A673 (cell line): ENCODE measurements around the gene GRID2.

Experiments
- EZH2 ChIP-seq: fragments of 200-600 bp; sonication (generic); IDR thresholded peaks from 2 replicates; pipeline ENCODE4 v1.6.1; 2017; ENCODE audit warnings: borderline replicate concordance, low read depth, mild to moderate bottlenecking, mixed read lengths, antibody characterized with exemption, low read length; ENCODE audit not compliant: poor library complexity, severe bottlenecking
- TF ChIP-seq, protein P1 (sequence below): fragments of 300-800, 200-600 bp; sonication (generic); conservative IDR thresholded peaks from 2 replicates; pipeline ENCODE4 v1.5.1; 2017; ENCODE audit warnings: low read depth, mild to moderate bottlenecking, antibody characterized with exemption, low read length, moderate library complexity, mixed read lengths

DNA sequence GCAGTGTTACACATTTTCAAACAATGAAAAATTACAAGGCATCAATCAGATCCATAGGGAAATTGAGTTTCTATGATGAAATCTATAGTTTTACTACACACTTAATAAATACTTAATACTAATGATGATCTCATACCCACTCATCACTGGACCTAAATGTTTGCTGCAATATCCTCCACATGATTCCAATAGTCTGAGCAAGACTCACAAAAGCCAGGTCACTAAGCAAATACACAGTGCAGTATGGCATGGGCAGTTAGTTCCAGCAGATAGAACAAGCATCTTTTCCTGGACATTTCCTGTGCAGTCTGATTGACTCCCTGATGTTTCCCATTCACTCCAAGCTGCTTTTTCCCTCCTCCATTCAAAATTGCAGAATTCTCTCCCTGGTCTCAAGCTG lies 1415.8 kb downstream of the GRID2 start:
- TF ChIP-seq, protein P1, sequence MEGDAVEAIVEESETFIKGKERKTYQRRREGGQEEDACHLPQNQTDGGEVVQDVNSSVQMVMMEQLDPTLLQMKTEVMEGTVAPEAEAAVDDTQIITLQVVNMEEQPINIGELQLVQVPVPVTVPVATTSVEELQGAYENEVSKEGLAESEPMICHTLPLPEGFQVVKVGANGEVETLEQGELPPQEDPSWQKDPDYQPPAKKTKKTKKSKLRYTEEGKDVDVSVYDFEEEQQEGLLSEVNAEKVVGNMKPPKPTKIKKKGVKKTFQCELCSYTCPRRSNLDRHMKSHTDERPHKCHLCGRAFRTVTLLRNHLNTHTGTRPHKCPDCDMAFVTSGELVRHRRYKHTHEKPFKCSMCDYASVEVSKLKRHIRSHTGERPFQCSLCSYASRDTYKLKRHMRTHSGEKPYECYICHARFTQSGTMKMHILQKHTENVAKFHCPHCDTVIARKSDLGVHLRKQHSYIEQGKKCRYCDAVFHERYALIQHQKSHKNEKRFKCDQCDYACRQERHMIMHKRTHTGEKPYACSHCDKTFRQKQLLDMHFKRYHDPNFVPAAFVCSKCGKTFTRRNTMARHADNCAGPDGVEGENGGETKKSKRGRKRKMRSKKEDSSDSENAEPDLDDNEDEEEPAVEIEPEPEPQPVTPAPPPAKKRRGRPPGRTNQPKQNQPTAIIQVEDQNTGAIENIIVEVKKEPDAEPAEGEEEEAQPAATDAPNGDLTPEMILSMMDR = no peak
- no peak for TF ChIP-seq EZH2
